Adipose tissue (tissue), 3 donors: Measurements from ENCODE around the gene C2CD4D. TPM values are rescaled to one million over a fixed set of nuclear protein-coding genes. Genes with fewer than 3 reads are reported as not detected.
"Not testable (repeated sequence)": the region's sequence is repeated elsewhere in the genome, so short reads cannot be mapped to it uniquely, and the experiment has no call there.

Experiments
- H3K27ac ChIP-seq: one replicate; pipeline ENCODE4 v1.5.1; 2013; ENCODE audit warnings: low read depth, low read length
- WGBS, 3 donors: extraction: QIAGEN DNeasy Blood & Tissue Kit; methylation state at CpG; one replicate each; pipeline ENCODE4 v1.1.7; 2013; 5-methylcytosine and 5-hydroxymethylcytosine counted together
- polyA plus RNA-seq, 3 donors: library from polyadenylated mRNA; stranded (reverse); fragments of 200-250 nt; gene quantifications; one replicate each; pipeline ENCODE4 v1.2.3, GENCODE V29; 2013
- donor health status: healthy with polysubstance abuse.
- donor health status: Bipolar disorder and iron deficiency.
- donor health status: healthy.

The C2CD4D gene
- polyA plus RNA-seq, 3 donors = 0.09 to 0.72 TPM; not detected in 1

DNA sequence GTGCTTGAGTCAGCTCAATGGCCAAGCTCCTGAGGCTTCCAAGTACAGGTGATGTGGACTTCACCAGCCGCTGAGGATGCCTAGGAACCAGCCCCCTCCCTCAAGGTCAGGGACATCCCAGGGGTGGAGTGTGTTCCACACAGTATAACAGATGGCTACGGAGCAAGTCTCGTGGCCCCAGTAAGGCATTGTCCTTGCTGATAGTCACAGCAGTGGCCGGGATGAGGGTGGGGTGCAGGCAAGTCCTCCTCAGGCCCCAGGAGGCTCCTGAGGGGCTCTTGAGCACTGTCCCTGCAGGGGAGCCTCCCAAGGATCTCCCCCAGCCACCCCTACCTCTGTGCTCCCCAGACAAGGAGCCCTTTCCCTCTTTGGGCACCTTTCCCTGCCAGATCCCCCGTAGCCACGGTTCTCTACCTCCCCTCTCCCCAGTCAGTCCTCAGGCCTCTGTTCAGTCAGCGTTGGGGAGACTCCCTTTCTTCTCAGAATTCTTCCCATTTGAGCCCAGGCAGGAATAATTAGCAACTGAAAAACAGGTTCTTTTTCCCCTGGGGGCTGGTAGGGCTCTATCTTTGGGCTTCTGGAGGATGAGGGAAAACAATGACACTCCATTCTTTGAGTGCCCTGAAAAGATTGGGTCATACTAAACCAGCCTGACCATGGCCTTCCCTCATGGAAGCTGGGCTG lies 21.0 kb upstream of the C2CD4D start:
- no peak overlapping the region for H3K27ac ChIP-seq
- WGBS, 3 donors = 82 to 86% (median 85%) methylated on average over 7 of the region's 7 CpGs

DNA sequence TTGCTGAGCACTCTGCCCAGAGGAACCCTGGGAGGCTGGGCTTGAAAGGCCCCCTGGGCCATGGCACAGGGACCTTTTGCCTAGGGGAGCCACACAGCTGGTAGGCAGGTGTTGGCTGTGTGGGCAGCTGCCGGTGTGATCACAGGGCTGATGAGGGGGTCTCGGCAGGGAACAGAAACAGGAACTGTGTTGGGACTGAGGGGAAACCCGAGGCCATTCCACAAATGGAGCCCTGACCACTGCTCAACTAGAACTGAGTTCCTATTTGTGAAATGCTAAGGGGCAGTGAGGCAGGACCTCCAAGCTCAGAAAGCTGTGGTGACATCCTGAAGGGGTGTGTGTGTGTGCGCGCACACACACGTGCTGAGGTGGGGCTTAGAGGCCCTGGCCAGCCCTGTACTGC lies 20.3 kb upstream of the C2CD4D start:
- no peak overlapping the region for H3K27ac ChIP-seq
- 70 to 82% (median 71%) methylated on average over 6 of the region's 6 CpGs for WGBS, 3 donors

DNA sequence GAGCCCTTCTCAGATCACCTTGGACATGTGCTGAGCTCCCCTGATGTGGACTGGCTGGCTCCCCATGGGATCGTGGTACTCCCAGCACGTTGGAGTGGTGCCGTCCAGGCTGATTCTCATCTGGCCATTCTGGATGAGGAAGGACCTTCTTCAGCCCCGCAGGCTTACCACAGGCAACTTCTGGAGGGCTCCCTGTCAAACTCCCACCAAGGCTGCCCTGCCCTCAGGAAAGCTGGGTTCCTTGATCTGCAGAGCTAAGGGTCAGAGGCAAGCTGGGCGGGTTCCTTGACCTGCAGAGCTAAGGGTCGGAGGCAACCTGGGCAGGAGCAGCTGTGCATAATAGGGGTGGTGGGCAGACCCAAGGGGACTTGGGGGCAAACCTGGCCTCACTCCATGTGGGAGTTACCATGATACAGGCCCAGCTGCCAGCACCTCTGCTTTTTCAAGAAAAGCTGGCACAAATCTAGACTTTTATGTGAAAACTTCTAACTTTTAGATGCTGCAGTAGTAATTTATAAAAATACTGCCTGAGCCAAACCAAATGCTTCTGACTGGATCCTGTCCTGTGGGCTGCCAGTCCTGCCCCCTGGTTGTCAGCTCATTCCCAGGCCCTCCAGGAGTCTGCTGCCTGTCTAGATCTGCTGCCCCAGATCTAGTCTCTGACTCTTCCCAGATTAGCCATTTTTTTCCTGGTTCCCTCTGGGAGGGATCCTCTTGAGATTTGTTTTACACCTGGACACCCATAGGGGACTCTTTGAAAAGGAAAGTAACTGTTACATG lies 19.5 kb upstream of the C2CD4D start:
- WGBS, 3 donors = 91% methylated on average over 6 of the region's 6 CpGs
- no peak overlapping the region for H3K27ac ChIP-seq

DNA sequence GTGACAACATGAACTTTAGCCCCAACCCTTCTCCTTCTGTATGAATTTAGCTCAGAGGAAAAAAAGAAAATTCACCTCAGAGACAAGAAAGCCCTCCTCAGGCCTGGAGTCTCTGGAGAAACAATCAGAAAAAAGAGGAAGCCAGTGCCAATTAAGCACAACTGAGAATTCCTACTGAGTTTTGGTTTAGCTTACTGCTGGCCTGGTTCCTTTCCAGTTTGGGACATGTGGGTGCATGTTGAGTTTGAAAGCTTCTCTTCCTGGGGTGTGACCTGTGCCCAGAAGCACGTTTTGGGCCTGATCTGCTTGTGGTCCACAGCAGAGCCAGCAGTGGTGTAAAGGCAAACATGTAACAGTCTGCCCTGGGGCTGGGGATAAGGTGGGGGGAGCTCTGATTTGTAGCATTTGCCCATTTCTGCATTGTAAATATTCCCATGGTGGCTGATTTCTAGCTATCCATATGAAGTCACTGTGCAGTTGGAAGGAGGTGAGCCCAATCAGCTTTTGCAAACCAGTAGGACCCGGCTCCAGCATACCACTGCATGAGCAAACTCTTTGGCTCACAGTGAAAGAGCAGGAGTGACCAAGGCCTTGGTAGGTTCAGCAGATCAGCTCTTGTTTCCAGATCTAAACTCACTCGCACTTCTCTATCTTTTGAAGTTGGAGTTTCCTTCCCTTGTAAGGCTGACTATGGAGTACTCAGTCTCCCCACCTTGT lies 18.6 kb upstream of the C2CD4D start:
- H3K27ac ChIP-seq = no peak overlapping the region
- 58 to 67% (median 65%) methylated on average over 3 of the region's 3 CpGs for whole genome bisulfite sequencing, 3 donors

DNA sequence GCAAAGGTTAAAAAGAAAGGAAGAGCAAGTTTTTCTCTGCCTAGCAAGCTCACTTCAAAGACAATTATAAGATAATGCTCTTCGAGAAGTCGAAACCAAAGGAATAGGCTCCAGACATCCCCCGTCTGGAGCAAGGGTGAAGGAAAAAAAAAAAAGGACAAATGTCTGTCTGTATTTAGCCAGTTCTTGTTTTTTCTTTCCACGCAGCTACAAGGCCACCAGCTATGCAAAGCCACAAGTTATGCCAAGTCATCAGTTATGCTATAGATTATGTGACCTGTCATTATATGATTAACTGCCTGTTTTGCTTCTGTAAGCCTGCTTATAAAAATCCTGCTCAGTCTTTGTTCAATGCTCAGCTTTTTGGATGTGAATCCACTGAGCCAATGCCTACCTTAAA lies 16.3 kb upstream of the C2CD4D start:
- H3K27ac ChIP-seq = no peak overlapping the region
- 36 to 41% (median 40%) methylated on average over 4 of the region's 4 CpGs for WGBS, 3 donors

DNA sequence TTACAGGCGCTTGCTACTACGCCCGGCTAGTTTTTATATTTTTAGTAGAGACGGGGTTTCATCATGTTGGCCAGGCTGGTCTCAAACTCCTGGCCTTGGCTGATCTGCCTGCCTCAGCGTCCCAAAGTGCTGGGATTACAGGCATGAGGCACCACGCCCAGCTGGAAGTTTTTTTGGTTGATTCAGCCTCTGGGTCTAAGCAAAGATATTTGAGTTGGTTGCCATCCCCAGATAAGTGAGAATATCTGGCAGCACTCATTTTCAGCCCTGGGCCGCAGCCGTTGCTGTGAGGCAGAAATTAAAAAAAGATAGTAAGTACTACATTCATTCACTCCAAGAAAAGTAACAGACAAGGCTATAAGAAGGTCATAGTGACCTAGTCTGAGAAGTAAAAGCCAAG lies 15.9 kb upstream of the C2CD4D start:
- WGBS, 3 donors = 60 to 69% (median 62%) methylated on average over 8 of the region's 8 CpGs
- H3K27ac ChIP-seq = not testable (repeated sequence)

DNA sequence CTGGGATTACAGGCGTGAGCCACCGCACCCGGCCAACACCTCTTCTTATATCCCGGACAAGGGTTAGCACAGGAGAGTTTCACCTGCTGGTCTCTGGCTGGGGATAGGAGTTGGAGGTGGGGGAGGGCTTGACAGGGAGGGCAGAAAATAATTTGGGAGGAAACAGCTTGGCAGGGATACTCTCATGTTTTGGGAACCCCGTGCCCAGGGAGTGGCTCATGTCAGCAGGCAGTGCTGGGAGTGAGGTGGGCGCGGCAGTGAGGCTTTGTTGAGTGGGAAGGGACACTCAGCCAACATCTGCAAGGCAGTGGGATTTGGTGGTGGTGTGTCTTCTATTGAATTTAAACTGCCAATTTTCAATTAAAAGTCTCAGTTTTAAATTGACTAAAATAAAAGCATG lies 15.0 kb upstream of the C2CD4D start:
- no peak overlapping the region for H3K27ac ChIP-seq
- 85 to 92% (median 87%) methylated on average over 7 of the region's 7 CpGs for WGBS, 3 donors

DNA sequence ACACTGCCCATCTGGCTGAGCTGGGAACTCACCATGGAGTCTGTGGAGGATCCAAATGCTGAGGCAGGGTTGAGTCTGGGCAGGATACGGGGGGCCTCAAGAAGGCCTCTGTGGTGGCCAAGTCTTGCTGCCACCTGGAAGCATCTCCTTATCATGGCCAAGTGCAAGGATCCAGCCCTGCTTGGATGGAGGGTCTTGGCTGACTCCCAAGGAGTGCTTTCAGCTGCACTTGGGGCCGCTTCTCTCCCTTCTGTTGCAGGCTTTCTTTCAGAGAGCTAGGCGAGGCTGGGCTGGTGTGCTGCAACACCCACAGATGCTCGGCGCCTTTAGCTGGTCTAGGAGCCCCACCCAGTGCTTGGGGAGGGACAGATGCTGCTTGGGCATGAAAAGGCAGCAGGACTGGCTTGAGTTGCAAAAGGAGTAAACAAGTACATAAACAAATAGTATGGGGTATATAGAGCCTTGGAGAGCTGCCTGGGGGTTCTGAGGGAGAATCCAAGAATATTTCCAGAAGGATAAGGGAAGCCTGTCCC lies 13.9 kb upstream of the C2CD4D start, which contains the start of gene THEM5:
THEM5 (minus strand) TSS at position 302 of the 533 bp plus-strand sequence; CDS start at position 155, 147 bp downstream.
- 64 to 87% (median 74%) methylated on average over 5 of the region's 5 CpGs for WGBS, 3 donors
- H3K27ac ChIP-seq = no peak within 1 kb of the TSS

DNA sequence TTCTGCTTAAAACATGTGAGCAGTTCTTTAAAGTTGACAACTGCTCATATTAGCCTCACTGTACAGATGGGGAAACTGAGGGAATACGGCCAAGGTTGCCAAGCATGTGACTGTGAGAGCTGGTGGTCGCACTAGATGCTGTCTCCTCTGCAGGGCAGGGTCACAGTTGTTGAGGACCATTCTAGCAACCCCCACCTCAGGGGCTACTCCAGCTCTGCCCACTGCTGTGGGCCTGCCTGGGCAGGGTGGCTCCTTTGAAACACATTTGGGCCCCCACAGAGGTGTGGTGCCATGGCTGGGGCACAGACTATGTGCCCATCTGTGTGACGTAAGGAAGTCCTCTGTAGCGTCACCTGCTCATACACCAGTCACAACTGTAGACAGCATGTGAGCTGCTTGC lies 13.1 kb upstream of the C2CD4D start:
- no peak overlapping the region for H3K27ac ChIP-seq
- WGBS, 3 donors = 85 to 93% (median 93%) methylated on average over 4 of the region's 4 CpGs

DNA sequence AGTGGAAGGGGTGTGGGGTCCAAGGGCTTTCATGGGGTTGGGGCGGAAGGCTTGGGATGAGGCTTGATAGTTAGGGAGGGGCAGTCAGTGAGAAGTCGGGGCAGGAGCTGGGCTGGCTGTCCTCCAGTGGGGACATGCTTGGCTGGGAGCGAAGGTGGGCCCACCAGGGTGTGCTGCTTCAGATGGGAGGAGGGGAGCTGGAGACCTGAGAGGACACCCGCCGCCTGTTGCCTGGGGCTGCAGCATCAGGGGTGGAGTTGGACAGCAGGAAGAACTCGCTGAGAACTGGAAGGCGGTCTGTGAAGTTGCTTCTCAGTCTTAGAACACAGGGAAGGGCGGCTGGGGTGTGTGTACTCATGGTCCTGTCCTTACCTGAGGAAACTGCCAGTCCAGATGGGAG lies 12.3 kb upstream of the C2CD4D start:
- no peak overlapping the region for H3K27ac ChIP-seq
- 76 to 81% (median 80%) methylated on average over 8 of the region's 8 CpGs for WGBS, 3 donors

DNA sequence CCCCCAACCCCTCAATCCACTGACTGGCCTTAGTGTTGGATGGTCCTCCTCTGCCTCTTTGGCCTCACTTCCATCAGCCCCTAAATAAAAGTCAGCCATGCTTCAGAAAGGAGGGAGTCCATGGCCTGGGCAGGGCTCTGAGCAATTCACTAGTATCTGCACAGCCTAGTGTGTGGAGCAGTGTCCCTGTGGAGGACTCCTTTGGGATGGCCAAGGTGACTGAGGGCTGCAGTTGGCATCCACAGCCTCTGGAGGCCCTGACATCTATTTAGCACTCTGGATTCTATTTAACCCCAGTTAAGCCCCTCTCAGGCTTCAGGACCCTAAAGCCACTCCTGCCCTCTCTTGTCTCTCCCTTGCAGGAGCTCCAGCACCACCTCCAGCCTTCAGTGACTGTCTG lies 10.3 kb upstream of the C2CD4D start:
- H3K27ac ChIP-seq = no peak overlapping the region

DNA sequence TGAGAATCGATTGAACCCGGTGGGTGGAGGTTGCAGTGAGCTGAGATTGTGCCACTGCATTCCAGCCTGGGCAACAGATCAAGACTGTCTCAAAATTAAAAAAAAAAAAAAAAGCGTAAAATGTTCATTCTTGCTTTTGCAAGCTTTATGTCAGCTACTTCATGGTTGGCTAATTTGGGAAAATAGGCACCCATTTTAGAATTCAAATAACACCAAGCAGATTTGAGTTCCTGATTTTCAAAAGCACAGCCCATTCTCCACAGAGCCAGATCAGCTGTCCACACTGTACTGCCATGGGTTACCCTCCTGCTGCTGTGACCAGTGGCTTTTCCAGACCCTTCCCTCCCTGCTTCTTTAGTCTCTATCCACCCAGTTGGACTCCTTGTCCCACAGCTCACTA lies 9.5 kb upstream of the C2CD4D start:
- H3K27ac ChIP-seq = no peak overlapping the region
- 55 to 68% (median 65%) methylated on average over 3 of the region's 3 CpGs for WGBS, 3 donors

DNA sequence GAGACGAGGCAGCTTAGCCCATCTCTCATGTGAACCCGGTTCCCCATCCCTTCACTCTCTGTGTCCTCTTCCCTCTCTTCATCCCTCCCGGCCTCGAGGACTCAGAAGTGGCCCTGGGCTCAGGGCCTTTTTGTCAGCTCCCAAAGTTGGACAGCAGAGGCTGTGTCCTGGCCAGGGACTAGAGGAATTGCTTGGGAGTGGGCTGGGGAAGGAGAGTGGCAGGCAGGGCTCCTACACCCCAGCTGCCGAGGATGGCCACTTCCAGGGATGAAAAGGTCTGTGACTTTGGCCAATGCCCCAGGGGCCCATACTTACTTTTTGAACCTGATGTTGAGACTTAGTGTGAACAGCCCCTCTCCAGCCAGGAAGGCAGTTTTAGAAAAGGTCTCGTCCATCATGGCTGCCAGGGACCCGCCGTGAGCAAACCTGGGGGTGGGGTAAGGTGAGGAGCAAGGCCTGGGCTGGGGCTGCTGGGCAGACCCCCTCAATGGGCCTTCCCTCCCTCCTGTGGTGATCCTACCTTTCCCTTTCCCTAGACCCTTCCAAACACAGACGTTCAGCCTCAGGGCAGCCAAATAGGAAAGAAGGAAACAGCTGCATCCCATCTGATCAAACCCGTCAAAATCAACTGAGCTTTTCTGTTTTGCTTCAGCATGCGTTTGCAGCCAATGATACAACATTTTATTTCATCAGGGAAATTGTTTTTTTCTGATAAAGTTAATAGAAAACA lies 8.4 kb upstream of the C2CD4D start:
- WGBS, 3 donors = 41 to 64% (median 44%) methylated on average over 9 to 11 of the region's 11 CpGs
- H3K27ac ChIP-seq = no peak overlapping the region

DNA sequence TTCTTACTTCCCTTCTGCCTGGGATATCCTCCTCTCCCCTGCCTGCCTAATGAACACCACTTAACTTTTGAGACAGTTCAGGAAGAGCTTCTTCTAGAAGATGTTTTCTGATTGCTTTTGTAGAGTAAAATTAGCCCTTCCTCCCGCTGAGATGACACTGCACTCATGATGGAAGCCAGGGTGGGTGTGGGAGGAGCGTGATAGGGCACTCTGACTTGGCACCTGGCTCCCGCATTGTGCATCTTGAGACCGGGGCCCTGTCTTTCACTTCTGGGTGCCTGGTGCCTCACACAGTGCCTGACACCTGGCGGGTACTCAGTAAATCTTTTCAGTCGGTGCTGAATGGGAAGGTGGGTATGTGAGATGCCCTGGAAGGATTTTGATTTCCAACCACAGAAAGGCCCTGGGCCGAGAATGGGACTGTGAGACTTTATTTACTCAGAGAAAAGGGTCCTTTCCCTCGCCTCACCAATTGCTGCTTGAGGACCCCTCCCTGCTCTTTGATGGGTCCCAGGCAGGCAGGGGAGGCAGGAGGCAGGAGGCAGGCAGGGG lies 7.1 kb upstream of the C2CD4D start:
- WGBS, 3 donors = 87 to 95% (median 90%) methylated on average over 8 of the region's 8 CpGs

DNA sequence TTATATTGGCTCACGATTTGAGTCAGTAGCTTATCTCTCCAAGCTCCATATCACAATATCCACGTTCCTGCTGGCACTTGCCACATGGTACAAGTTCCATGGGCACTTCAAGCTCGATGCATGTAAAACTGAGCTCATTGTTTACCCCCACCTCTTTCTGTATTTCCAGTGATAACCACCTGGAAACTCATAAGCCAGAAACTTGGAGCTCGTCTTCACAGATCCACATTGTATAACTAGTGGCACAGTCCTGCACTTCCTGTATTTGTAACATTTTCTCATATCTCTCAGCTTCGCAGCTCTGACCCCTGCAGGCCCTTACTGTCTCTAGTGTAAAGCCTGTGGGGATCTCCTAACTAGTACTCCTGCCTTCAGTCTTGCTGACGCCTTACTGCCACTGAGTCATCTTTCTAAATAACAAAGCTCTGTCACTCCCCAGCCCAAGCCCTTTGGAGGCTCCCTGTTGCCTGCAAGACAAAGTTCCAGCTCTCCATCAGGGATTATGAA lies 6.5 kb upstream of the C2CD4D start:
- 33 to 60% (median 60%) methylated on average over 6 of the region's 6 CpGs for WGBS, 3 donors

More for the DNA sequence above, 7.1 kb upstream of the C2CD4D start:
- no peak overlapping the region for H3K27ac ChIP-seq

DNA sequence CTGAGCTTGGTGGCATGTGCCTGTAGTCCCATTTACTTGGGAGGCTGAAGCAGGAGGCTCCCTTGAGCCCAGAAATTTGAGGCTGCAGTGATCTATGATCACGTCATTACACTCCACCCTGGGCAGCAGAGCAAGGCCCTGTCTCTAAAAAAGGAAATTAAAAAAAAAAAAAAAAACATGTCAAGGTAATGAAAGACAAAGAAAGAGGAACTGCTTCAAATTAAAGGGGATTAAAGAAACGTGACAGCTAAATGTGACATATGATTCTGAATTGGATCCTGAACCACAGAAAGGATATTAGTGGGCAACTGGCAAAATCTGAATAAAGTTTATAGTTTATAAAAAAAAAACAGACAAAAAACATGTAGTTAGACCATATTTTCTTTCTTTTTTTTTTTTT lies 3.8 kb upstream of the C2CD4D start:
- WGBS, 3 donors = 59 to 86% (median 61%) methylated on average over 2 of the region's 2 CpGs
- H3K27ac ChIP-seq = no peak overlapping the region

More for the DNA sequence above, 6.5 kb upstream of the C2CD4D start:
- no peak overlapping the region for H3K27ac ChIP-seq

DNA sequence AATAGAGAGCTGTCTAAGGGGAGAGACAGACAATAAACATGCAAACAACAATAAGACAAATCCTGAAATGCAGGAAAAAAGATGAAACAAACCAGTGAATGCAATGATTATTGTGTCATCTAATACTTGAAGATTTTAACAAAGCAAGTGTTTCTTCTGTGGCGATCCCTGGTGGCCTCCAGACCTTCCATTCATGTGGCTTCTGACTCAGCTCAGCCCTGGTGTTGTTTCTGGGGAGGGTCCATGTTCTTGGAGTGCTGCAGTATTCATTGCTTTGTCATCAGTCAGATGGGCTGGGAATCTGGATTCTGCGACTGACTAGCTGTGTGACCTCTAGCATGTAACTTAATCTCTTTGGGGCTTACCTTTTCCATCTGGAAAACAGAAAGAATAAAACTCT lies 1.5 kb upstream of the C2CD4D start:
- no peak overlapping the region for H3K27ac ChIP-seq
- 92 to 94% (median 94%) methylated on average over 2 of the region's 2 CpGs for WGBS, 3 donors

DNA sequence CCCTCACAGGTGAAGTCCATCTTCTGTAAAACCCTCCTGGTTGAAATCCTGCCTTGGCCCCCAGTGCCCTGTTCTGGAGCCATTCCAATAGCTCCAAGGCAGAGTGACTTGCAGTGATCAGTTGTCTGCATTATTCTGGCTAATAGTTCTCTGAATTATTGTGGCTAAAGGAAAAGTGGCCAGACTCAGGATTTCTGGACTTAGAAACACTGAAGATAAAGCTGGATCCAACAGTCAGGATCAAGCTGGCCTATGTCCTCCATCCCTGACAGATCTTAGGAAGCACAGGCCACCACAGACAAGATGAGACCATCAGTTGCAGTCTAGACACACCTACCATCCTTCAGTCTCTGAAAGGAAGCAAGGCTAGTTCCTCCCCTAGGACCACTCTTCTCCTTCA lies 801 bp upstream of the C2CD4D start:
- no peak overlapping the region for H3K27ac ChIP-seq
